EH (cell line): ENCODE measurements around the gene WDFY2.
"Not testable (repeated sequence)": the region's sequence is repeated elsewhere in the genome, so short reads cannot be mapped to it uniquely, and the experiment has no call there.

Source experiments
- DNase-seq: peaks from one replicate; pipeline ENCODE4 v3.0.0-alpha.2; 2015; ENCODE audit warnings: low read depth

The WDFY2 gene

GRCh38 chr13:51632591-51633362, 48.5 kb downstream of the WDFY2 start:
- DNase-seq, result no peak

DNA sequence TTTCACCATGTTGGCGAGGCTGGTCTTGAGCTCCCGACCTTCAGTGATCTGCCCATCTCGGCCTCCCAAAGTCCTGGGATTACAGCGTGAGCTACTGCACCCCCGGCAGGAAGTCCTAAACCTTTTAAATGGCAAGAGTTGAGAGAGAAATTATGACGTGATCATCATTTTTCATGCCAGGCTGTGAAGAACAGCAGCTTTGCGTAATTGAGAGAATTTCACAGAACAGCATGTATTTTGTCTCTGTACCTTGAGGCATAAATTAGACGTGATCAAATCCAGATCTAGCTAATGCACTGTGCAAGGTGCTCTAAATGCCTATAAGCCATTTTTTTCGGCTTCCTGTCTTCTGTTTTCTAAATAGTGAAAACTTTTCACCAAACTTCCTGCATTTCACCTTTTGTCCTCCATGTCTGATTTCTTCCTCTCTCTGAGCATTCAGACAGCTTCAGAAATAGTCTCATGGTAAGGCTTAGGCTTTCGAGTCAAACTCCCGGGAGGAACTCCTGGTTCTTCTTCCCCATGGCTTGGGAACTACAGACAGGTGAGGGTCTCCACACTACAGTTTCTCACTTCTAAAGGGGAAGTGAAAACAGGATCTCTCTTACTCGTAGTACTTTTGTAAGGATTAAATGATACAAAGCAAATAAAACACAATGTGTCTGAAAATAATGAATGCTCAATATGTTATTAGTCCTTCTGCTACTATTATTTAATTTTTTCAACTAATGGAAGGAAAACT, 51.0 kb downstream of the WDFY2 start:
- no peak for DNase-seq

GRCh38 chr13:51636349-51636890, 52.2 kb downstream of the WDFY2 start:
- no peak for DNase-seq

- DNase-seq, result no peak
Measured at GRCh38 chr13:51637852-51638215, 53.6 kb downstream of the WDFY2 start.

DNA sequence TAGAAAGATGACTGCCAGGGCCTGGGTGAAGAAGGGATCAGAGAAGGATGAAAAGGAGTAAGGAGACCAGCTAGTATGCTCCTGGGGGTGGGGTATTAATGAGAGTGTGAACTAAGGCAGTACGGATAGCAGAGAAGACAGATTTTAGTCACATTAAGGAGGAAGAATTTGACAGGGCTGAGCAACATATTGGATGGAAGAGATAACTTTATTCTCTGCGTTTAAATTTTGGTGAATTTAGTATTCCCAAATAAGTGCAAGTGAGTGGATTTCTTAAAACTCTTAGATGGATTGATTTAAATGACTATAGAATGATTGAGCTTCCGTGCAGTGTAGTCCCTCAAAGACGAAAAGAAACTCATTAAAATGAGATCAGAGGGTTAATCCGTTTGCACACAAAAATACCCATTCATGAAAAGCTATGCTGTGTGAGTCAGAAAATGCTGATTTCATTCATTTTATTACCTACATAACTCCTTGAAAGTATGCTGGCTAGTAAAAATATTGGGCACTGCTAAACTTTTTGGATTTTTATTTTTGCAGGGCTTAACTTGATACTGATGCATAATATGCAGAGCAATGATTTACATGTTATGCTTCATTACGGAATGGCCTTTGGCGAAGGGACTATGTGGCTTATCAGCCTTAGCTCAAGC, 54.1 kb downstream of the WDFY2 start:
- peak; percentile 72 for DNase-seq

DNA sequence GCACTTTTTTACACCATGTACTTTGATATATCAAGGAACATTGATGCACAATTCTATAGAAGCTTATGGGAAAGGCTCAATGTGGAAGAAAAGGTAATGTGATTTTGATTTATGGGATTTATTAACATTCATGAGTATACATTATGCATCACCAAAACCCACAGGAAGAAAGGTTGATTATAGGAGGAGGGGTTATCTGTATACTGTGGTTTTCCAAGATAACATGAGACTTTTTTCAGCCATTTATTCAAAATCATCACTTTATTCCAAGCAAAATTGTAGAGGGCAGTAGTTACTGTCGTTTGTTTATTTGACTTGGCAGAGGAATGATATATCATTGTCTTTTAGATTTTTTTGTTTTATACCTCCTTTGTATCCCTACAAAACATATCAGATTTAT, 54.9 kb downstream of the WDFY2 start:
- no peak for DNase-seq

DNA sequence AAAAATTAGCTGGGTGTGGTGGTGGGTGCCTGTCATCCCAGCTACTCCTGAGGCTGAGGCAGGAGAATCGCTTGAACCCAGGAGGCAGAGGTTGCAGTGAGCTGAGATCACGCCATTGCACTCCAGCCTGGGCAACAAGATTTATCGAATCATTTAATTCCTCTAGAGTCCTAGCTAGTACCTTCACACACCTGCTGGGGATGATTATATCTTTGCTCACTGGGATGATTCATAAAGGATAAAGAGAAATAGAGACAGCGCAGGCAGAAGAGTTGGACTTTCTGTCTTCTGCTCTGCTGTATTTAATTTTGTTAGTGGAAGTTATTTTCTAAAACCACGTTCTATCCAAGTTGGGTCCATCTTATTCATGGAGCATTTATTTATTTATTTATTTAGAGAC, 56.4 kb downstream of the WDFY2 start:
- not testable (repeated sequence) for DNase-seq

- DNase-seq, result peak; percentile 99
Measured at GRCh38 chr13:51643105-51643881, 59.0 kb downstream of the WDFY2 start.

GRCh38 chr13:51643882-51644281, 59.6 kb downstream of the WDFY2 start:
- peak; percentile 95 for DNase-seq

- DNase-seq, result peak; percentile 43
Measured at GRCh38 chr13:51644654-51645053, 60.4 kb downstream of the WDFY2 start.

GRCh38 chr13:51645154-51645650, 60.9 kb downstream of the WDFY2 start:
- peak; percentile 70 for DNase-seq

GRCh38 chr13:51645761-51646670, 61.8 kb downstream of the WDFY2 start:
- DNase-seq, result no peak

- DNase-seq, result no peak
Measured at GRCh38 chr13:51647067-51647466, 62.8 kb downstream of the WDFY2 start.

GRCh38 chr13:51652193-51652592, 67.9 kb downstream of the WDFY2 start:
- DNase-seq, result not testable (repeated sequence)

DNA sequence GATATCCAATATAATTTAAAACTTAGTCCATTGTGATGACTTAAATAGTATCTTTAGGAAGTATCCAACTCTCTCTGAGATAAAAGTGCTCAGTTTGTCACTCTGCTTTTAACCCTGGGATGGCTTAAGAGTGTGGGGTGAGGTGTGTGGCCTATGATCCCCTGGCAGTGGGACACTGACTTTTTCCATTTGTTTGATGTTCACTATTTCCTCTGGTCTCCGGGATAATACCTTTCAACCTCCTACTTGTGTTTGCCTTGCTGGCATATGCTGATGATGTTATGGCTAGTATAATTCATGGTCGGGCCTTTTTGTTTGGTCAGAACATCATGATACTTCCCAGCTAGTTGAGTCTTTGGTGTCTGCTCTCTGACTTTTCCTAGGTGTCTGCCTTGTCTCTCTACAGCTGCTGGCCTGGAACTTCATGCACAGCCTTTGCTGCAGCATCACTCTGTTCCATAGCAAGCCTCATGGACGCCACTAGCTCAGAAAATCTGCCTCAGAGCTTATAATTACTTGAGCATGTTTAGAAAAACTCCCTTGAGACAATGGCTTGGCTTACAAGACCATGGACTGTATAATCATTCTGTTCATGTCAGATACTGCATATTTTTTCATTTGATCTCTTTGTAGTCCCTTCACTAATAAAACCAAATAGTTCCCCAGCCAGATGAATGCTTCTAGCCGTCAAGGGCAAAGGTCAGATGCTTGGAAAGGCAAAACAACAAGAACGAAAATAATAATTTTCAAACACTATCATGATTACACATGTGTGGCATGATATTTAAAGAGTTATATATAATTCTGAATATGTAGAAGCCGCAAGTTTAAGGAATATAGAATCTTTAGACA, 75.2 kb downstream of the WDFY2 start:
- DNase-seq, result no peak

DNA sequence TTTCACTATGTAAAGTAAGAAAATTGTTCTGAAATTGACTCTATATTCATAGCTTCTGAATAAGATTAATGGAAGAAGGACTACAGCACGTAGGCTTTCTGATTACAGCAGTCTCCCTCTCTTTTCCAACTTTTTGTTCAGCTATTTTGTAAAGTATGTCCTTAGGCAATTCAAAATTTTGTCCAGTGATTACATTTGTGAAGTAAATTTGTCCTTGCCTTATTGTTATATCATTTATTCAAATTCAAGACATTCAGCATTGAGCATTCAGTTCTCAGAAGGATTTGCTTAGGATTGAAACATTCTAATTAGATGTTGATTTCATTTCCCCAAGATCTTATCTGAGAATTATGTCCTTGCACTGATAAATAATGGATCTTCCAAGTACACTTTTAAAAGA, 76.6 kb downstream of the WDFY2 start:
- DNase-seq, result no peak

DNA sequence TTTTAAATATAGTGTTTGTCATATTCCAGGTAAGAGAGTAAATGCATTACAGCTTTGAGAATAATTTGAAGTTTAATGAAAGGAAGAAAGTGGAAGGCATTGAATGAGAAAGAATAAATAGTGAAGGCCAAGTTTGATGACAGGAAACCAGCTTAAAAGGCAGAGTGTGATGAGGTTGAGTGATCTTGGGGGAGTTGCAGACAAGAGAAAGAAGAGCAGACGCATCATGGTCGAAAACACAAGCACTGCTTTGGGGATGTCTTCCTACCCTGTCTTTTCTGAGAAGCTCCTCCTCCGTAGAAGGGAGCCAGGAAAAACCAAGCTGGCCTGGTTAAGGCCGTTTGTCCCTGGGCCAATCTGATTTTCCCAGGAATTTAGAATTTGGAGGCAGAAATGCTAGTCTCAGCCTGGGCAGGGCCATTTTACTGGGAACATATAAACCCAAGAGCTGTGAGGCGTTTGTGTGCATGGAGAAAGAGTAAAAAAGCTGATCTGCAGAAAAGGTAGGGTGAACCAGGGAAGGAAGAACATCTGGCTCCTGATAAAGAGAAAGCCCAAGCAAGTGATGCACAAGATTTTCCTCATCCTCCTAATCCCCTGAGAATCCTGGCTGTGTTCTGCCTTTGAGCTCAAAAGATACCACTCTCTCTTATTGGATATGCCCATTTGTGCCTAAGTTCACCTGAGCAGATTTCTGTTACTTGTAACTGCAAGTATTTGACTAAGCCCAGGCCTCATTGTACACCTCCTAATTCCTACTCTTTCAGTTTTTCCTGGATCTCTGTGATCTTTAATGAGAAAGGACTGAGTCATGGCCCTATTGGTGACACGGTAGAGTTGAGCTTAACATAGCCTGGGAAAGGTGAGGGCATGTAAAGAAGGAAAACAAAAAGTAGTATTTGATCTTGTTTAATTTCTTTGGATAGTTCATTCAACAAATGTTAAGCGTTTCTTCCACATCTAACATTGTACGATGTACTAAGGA, 80.0 kb downstream of the WDFY2 start:
- no peak for DNase-seq

DNA sequence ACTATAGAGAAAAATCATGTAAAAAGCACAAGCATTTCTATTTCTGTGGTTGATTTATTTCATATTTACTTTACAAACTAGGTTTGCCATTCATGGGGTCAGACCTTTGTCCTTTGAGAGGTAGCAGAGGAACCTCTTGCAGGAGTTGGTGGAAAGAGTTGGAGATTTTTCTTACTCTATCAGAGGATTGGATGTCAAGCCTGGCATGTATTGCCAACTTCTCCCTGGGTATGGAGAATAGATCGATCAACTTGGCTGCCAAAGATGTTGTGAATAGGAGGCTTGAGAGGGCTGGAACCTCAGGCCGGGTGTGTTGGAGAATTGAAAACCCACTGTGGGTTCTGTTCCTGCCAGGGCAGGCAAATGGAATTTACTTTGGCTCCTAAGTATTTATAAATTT, 81.2 kb downstream of the WDFY2 start:
- no peak for DNase-seq

DNA sequence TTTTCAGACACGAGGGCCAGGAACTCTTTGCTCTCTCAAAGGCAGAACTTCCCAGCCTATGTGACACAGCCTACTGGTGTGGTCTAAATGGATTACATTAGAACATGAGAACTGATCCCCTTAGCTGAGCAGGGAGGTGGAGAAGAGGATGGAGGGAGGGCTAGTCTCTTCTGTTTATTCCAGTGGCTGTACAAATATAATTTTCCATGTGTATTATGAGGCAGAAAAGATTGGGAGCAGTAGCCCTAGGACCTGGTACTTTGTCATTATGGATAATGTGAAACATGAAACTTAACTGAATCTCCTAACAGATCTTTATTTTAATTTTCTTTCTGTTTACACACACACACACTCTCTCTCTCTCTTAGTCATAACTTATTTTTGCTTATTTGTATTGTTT, 82.1 kb downstream of the WDFY2 start:
- DNase-seq, result no peak
